ENCODE data around the gene INHBA. TPM values are rescaled to one million over a fixed set of nuclear protein-coding genes. Genes with fewer than 3 reads are reported as not detected.

INHBA gene
- total RNA-seq, 3 donors from 2014 or later (not counting 1 experiment from before 2014, with no cell fraction given) = 0.65 TPM; not detected in 2

DNA sequence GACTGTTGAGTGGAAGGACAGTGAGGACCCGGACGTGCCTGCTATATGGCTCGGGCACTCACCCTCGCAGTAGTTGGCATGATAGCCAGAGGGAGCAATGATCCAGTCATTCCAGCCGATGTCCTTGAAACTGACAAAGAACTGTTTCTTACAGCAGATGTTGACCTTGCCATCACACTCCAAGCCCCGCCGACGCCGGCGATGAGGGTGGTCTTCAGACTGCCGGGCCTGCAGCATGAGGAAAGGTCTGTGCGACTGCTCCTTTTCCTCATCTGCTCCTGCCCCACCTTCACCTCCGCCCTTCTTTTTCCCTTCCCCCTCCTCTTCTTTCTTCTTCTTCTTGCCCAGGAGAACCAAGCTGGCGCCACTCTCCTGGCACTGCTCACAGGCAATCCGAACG, 13.1 kb downstream of the INHBA start:
- no peaks in the 10 kb centered on the region for H3K9me3 Mint-ChIP-seq
- H3K27ac Mint-ChIP-seq = no peak overlapping the region
- H3K27me3 ChIP-seq (ENCODE audit: control insufficient read depth, insufficient read depth, low read length) = no peaks in the 10 kb centered on the region
- H3K36me3 ChIP-seq (ENCODE audit: control insufficient read depth, insufficient read depth, low read length) = no peaks in the 10 kb centered on the region
- 93% methylated on average over 16 of the region's 16 CpGs for WGBS (ENCODE audit: insufficient coverage)
- H3K27ac ChIP-seq (ENCODE audit: low read length) = no peak overlapping the region
- intact Hi-C loops (cut with micrococcal nuclease) = no loop called here
- H3K4me1 Mint-ChIP-seq = no peaks in the 10 kb centered on the region
- H3K36me3 Mint-ChIP-seq = no peaks in the 10 kb centered on the region
- no peaks in the 10 kb centered on the region for H3K9me3 ChIP-seq (ENCODE audit: control insufficient read depth, insufficient read depth, low read length)
- no peak for DNase-seq
- no peaks in the 10 kb centered on the region for H3K4me1 ChIP-seq (ENCODE audit: control insufficient read depth, insufficient read depth, low read length)
- H3K4me3 ChIP-seq (ENCODE audit: low read length) = no peak overlapping the region
- H3K4me3 Mint-ChIP-seq = no peak overlapping the region
- TF ChIP-seq, protein P1, sequence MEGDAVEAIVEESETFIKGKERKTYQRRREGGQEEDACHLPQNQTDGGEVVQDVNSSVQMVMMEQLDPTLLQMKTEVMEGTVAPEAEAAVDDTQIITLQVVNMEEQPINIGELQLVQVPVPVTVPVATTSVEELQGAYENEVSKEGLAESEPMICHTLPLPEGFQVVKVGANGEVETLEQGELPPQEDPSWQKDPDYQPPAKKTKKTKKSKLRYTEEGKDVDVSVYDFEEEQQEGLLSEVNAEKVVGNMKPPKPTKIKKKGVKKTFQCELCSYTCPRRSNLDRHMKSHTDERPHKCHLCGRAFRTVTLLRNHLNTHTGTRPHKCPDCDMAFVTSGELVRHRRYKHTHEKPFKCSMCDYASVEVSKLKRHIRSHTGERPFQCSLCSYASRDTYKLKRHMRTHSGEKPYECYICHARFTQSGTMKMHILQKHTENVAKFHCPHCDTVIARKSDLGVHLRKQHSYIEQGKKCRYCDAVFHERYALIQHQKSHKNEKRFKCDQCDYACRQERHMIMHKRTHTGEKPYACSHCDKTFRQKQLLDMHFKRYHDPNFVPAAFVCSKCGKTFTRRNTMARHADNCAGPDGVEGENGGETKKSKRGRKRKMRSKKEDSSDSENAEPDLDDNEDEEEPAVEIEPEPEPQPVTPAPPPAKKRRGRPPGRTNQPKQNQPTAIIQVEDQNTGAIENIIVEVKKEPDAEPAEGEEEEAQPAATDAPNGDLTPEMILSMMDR (IDR thresholded peaks at IDR 0.05) = no peak
- ATAC-seq = no peak
- peaks cover 7 to 19% of the 10 kb centered on the region in 2 donors for H3K27me3 Mint-ChIP-seq (ENCODE audit: low read depth in 2 of 2)

DNA sequence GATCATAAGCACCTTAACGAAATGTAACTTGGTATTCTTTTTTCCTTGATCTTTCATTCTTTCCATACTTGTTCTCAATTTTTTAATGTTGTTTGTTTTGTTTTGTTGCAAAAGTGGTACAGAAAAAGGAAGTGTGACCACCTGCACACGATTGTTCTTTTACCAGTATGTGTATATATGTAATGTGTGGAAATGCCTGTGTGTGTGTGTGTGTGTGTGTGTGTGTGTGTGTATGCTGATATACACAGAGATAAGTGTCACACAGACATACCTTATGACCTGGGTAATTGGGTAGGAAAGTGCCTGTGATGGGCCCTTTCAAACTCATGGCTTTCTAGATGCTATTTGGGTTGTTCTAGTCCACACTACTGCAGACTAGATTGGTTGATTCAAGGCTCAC, 14.0 kb downstream of the INHBA start:
- Histone ChIP-seq H3K27me3 (ENCODE audit: control insufficient read depth, insufficient read depth, low read length) (no peaks in the 10 kb centered on the region), H3K4me1 (ENCODE audit: control insufficient read depth, insufficient read depth, low read length) (no peaks in the 10 kb centered on the region), H3K27ac (ENCODE audit: low read length) (no peak overlapping the region), H3K9me3 (ENCODE audit: control insufficient read depth, insufficient read depth, low read length) (no peaks in the 10 kb centered on the region), H3K4me3 (ENCODE audit: low read length) (no peak overlapping the region), H3K36me3 (ENCODE audit: control insufficient read depth, insufficient read depth, low read length) (no peaks in the 10 kb centered on the region)
- ATAC-seq (no peak), DNase-seq (no peak)
- Mint-ChIP-seq H3K36me3 (no peaks in the 10 kb centered on the region), H3K4me1 (no peaks in the 10 kb centered on the region), H3K4me3 (no peak overlapping the region), H3K9me3 (no peaks in the 10 kb centered on the region), H3K27ac (no peak overlapping the region), H3K27me3 (ENCODE audit: low read depth in 2 of 2) (peaks cover 4 to 13% of the 10 kb centered on the region in 2 donors)
- TF ChIP-seq, protein P1 (IDR thresholded peaks at IDR 0.05) = no peak
- intact Hi-C loops (cut with micrococcal nuclease) = no loop called here
- WGBS (ENCODE audit: insufficient coverage) = 40% methylated on average over 1 of the region's 2 CpGs

DNA sequence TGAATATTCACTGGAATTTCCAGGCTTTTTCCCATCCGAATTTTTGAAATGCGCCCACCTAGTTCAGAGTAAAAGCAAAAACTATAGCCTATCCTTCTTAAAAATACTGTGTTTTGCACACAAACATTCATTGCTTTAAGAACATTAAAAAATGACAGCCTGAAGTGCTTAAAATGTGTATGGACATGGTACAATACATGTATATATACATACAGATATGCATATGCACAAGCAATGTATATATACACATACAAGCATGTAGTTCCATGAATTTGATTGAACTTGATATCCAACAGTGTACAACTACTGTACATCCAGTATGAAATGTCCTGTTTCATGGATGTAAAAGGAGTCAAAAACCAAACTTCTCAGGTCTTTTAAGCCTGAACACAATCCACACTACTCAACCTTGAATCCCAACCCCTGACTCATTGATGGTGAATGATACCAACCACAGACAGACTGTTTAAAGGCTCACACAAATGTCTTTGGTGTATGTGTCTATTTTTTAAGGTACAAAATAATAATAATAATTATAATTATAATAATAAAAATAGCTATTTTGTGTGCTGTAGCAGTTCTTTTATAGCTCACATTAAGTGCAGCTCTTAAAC, 14.8 kb downstream of the INHBA start:
- Mint-ChIP-seq H3K9me3 (no peaks in the 10 kb centered on the region), H3K27ac (no peak overlapping the region), H3K4me3 (no peak overlapping the region), H3K4me1 (no peaks in the 10 kb centered on the region), H3K36me3 (no peaks in the 10 kb centered on the region), H3K27me3 (ENCODE audit: low read depth in 2 of 2) (peaks cover 4 to 13% of the 10 kb centered on the region in 2 donors)
- H3K4me1 ChIP-seq (ENCODE audit: control insufficient read depth, insufficient read depth, low read length) = no peaks in the 10 kb centered on the region
- WGBS (ENCODE audit: insufficient coverage) = 100% methylated on average over 2 of the region's 2 CpGs
- H3K4me3 ChIP-seq (ENCODE audit: low read length) = no peak overlapping the region
- no peak overlapping the region for H3K27ac ChIP-seq (ENCODE audit: low read length)
- no peaks in the 10 kb centered on the region for H3K9me3 ChIP-seq (ENCODE audit: control insufficient read depth, insufficient read depth, low read length)
- no peaks in the 10 kb centered on the region for H3K27me3 ChIP-seq (ENCODE audit: control insufficient read depth, insufficient read depth, low read length)
- no peaks in the 10 kb centered on the region for H3K36me3 ChIP-seq (ENCODE audit: control insufficient read depth, insufficient read depth, low read length)
- TF ChIP-seq, protein P1 (IDR thresholded peaks at IDR 0.05) = no peak
- no peak for DNase-seq
- no peak for ATAC-seq
- intact Hi-C loops (cut with micrococcal nuclease) = no loop called here

DNA sequence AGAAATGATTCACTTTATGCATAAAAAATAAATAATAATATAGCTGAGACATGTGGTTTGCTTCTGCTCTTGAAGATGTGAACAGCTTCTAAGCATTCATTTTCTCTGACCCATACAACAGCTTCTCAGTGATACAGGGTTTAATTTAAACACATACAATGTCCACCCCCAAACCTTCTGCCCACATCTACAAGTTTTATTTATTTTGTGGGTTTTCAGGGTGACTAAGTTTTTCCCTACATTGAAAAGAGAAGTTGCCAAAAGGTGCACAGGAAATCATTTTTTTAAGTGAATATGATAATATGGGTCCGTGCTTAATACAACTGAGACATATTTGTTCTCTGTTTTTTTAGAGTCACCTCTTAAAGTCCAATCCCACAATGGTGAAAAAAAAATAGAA, 17.2 kb downstream of the INHBA start:
- Histone ChIP-seq H3K9me3 (ENCODE audit: control insufficient read depth, insufficient read depth, low read length) (no peaks in the 10 kb centered on the region), H3K27me3 (ENCODE audit: control insufficient read depth, insufficient read depth, low read length) (no peaks in the 10 kb centered on the region), H3K27ac (ENCODE audit: low read length) (no peak overlapping the region), H3K4me1 (ENCODE audit: control insufficient read depth, insufficient read depth, low read length) (no peaks in the 10 kb centered on the region), H3K4me3 (ENCODE audit: low read length) (no peak overlapping the region), H3K36me3 (ENCODE audit: control insufficient read depth, insufficient read depth, low read length) (no peaks in the 10 kb centered on the region)
- H3K27me3 Mint-ChIP-seq (ENCODE audit: low read depth in 2 of 2) = peaks cover 4 to 6% of the 10 kb centered on the region in 2 donors
- TF ChIP-seq, protein P1 (IDR thresholded peaks at IDR 0.05) = no peak
- H3K27ac Mint-ChIP-seq = no peak overlapping the region
- intact Hi-C loops (cut with micrococcal nuclease) = no loop called here
- DNase-seq = no peak
- H3K9me3 Mint-ChIP-seq = no peaks in the 10 kb centered on the region
- no peaks in the 10 kb centered on the region for H3K4me1 Mint-ChIP-seq
- H3K36me3 Mint-ChIP-seq = no peaks in the 10 kb centered on the region
- no peak overlapping the region for H3K4me3 Mint-ChIP-seq
- no peak for ATAC-seq
- no CpG with 5 or more reads among the region's 1 CpG for WGBS (ENCODE audit: insufficient coverage)
